Measurements from ENCODE around the gene CRISP3.

CRISP3 gene

DNA sequence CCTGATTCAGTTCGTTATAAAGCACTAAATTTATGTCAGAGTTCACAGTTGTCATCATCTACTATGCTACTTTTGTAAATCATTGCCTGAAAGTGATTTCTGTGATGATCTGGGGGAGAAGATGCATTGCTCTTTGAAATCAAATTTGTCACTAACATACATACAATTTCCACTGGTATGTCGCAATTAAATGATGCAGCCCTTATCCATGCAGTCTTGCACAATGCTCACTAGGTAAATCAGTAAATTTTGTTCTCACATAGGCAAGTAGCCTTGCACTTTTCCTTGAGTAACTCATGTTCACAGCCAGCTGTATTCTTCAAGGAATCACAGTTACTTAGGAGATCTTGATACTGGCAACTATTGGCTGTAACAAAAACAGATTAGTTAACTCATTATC, 51.7 kb downstream of the CRISP3 start:
- FAIRE-seq (no peak), DNase-seq (ENCODE audit: low spot score) (no peak)

Measured in RCC 7860 (cell line).